GM21526 (cell line): ENCODE data around the gene RUFY1.

Source experiments
- ATAC-seq: cut with Tn5 transposase; IDR thresholded peaks from one replicate; pipeline ENCODE4 v1.9.1; 2021; ENCODE audit warnings: moderate library complexity; ENCODE audit not compliant: unreplicated experiment, low FRiP score

The RUFY1 gene

GRCh38 chr5:179599973-179600372 is 49.6 kb downstream of the RUFY1 start:
- ATAC-seq = no peak

GRCh38 chr5:179601871-179602625 is 51.7 kb downstream of the RUFY1 start:
- no peak for ATAC-seq

- no peak for ATAC-seq
Observed at GRCh38 chr5:179603308-179603707, 53.0 kb downstream of the RUFY1 start.

- ATAC-seq = no peak
Observed at GRCh38 chr5:179605026-179605833, 54.9 kb downstream of the RUFY1 start.

- no peak for ATAC-seq
Observed at GRCh38 chr5:179606071-179606909, 55.9 kb downstream of the RUFY1 start.

GRCh38 chr5:179606910-179607159 is 56.5 kb downstream of the RUFY1 start:
- ATAC-seq = no peak

- ATAC-seq = no peak
Observed at GRCh38 chr5:179607160-179607931, 57.0 kb downstream of the RUFY1 start.

GRCh38 chr5:179608131-179608581 is 57.8 kb downstream of the RUFY1 start:
- no peak for ATAC-seq

- no peak for ATAC-seq
Observed at GRCh38 chr5:179609834-179610108, 59.4 kb downstream of the RUFY1 start.

- no peak for ATAC-seq
Observed at GRCh38 chr5:179610109-179610902, 60.0 kb downstream of the RUFY1 start.

GRCh38 chr5:179610903-179611265 is 60.5 kb downstream of the RUFY1 start:
- no peak for ATAC-seq

- no peak for ATAC-seq
Observed at GRCh38 chr5:179612577-179613459, 62.5 kb downstream of the RUFY1 start.

- no peak for ATAC-seq
Observed at GRCh38 chr5:179613460-179614071, 63.2 kb downstream of the RUFY1 start.

- ATAC-seq = no peak
Observed at GRCh38 chr5:179614745-179615144, 64.4 kb downstream of the RUFY1 start.

- no peak for ATAC-seq
Observed at GRCh38 chr5:179615203-179615602, 64.8 kb downstream of the RUFY1 start.

GRCh38 chr5:179616002-179616594 is 65.7 kb downstream of the RUFY1 start:
- no peak for ATAC-seq

- no peak for ATAC-seq
Observed at GRCh38 chr5:179617930-179618329, 67.6 kb downstream of the RUFY1 start.

GRCh38 chr5:179618923-179619554 is 68.7 kb downstream of the RUFY1 start:
- no peak for ATAC-seq
